WI38 (cell line): ENCODE data around the gene MYL6B.

ENCODE experiments used
- H3K4me3 ChIP-seq: 2 replicates; pipeline ENCODE4 v1.5.1; 2011; ENCODE audit warnings: low read depth, mild to moderate bottlenecking, control low read depth, low read length
- TF ChIP-seq, protein P1 (sequence below): IDR thresholded peaks from 2 replicates; pipeline ENCODE4 v1.5.1; 2012; ENCODE audit warnings: low read depth, mild to moderate bottlenecking, control low read depth, low read length

The MYL6B gene

DNA sequence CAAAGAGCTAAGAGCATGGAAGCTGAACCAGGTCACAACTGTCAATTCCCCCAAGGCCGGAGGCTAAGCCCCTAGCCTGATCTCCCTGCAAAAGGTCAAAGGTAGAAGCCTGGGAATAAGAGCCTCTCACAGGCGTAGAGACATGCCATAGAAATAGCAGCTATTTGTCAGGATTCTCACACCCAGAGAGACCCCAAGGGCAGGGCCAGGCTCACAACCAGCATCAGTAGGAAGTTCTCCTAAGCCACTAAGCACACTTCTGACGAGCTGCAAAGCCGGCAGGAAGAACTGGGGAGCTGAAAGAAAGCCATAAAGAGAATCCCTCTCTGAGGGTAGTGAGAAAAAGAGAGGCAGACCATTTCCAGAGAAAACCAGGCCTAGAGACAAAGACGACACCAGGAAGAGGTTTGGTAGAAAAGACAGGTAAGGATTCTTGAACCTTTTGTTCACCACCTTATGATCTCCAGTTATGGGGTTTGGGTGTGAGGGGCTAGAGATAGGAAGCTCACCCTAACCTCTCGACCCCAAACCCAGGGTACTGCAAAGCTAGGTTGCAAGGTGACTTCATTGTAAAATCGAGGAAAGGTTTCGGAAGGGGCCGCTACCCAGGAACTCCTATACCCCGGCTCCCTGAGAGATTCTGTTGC, 35.9 kb downstream of the MYL6B start:
- peak overlapping the region; percentile 90 for H3K4me3 ChIP-seq
- TF ChIP-seq, protein P1, sequence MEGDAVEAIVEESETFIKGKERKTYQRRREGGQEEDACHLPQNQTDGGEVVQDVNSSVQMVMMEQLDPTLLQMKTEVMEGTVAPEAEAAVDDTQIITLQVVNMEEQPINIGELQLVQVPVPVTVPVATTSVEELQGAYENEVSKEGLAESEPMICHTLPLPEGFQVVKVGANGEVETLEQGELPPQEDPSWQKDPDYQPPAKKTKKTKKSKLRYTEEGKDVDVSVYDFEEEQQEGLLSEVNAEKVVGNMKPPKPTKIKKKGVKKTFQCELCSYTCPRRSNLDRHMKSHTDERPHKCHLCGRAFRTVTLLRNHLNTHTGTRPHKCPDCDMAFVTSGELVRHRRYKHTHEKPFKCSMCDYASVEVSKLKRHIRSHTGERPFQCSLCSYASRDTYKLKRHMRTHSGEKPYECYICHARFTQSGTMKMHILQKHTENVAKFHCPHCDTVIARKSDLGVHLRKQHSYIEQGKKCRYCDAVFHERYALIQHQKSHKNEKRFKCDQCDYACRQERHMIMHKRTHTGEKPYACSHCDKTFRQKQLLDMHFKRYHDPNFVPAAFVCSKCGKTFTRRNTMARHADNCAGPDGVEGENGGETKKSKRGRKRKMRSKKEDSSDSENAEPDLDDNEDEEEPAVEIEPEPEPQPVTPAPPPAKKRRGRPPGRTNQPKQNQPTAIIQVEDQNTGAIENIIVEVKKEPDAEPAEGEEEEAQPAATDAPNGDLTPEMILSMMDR = no peak

DNA sequence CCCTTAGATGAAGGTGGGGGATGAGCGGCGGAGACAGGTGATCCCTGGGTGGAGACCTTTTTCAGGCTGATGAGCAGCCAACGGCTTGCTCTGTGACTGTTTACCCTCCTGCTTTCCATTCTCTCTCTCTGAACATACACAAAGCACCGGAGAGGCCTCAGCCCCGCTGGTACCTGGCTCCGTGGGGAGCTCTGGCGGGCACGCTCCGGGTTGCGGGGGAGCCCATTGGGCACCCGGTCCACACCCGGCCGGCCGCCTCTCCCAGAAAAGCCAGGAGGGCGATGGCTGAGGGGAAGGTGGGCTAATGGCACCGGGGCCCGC, 36.4 kb downstream of the MYL6B start:
- H3K4me3 ChIP-seq = peak overlapping the region; percentile 90
- TF ChIP-seq, protein P1 = no peak

DNA sequence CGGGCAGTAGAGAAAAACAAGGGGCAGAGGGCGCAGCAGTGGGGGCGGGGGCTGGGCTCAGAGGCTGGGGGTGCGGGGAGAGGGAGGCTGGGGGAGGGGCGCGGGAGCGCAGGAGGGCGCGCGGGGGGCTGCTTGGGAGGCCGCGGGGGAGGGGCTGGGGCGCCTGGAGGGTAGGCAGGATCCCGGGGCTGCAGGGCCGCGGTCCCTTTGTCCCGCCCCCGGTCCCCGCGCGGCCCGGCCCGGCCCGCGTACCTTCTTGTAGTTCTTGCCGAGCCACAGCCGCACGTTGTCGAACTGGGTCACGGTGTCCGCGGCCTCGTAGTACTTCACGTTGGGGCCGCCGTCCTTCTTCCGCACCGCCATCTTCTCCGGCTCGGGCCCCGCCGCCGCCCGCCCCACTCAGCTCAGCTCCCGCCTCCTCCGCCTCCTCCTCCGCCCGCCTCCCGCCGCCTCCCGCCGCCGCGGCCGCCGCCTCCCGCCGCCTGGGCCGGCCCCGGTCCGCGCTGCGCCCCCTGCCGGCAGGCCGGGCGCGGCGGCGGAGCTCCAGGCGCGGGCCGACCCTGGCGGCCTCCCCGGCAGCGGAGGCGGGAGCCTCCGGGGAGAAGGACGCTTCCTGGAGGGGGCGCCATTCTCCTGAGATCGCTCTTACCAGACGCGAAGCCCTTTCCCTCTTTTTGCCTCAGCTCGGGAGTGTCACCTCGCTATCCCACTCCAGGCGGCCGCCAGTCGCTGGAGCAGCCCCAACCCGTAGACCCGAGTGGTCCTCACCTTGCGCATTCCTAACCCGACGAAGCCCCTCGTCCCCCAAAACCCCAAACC, 36.9 kb downstream of the MYL6B start, which contains the start of gene SMARCC2:
Gene SMARCC2 (minus strand): TSS at position 385 of the 819 bp plus-strand sequence. CDS start 22 bp downstream, at position 363.
- H3K4me3 ChIP-seq = peak within 1 kb of the TSS; percentile 90

DNA sequence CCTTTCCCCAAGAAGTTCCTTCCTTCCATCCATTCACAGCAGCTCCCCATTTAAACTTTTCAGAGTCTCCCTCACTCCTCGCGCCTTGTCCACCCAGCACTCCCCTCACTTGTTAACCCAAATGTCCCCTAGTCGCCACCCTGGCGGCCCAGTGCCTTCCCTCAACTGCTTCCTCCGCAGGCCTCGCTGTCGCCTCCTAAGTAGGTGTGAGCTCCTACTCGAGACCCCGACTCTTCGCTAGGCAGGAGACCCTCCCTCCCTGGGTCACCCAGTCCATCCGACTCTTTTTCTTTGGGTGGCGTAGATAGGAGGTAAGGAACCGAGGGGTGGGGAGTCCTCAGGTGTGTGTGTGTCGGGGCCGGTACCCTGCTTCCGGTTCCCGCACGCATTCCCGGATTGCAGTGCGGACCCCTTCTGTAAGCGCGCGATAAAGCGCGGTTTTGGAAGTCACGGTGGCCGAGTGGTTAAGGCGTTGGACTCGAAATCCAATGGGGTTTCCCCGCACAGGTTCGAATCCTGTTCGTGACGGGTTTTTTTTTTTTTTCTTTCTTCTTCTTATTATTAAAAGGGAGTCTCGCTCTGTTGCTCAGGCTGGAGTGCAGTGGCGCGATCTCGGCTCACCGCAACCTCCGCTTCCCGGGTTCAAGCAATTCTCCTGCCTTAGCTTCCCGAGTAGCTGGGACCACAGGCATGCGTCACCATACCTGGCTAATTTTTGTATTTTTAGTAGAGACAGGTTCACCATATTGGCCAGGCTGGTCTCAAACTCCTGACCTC, 37.7 kb downstream of the MYL6B start:
- peak overlapping the region; percentile 84 for H3K4me3 ChIP-seq
- TF ChIP-seq, protein P1 = no peak

More for the DNA sequence above, 36.9 kb downstream of the MYL6B start, which contains the start of gene SMARCC2:
- TF ChIP-seq, protein P1 = peak; percentile 59

DNA sequence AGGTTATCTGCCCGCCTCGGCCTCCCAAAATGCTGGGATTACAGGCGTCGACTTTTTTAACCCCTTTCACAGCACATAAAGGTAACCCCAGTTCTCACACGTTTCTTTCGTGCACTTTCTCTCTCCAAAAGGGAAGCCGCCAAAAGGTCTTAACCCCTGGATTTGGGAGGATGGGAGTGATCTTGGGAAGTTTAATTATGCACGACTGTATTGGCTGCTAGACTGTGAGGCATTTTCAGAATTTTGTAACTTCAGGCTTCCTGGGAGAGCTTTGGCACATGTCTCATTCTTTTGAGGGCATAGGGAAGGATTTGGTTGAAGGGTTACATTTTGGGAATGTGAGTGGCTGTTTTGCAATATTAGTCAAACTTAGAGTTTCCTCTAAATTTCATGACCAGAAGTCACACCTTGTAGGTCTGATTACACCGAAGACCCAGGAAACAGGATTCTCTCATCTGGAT, 38.3 kb downstream of the MYL6B start:
- H3K4me3 ChIP-seq = peak overlapping the region; percentile 84; the same call in 1 of the 2 replicates
- TF ChIP-seq, protein P1 = no peak

DNA sequence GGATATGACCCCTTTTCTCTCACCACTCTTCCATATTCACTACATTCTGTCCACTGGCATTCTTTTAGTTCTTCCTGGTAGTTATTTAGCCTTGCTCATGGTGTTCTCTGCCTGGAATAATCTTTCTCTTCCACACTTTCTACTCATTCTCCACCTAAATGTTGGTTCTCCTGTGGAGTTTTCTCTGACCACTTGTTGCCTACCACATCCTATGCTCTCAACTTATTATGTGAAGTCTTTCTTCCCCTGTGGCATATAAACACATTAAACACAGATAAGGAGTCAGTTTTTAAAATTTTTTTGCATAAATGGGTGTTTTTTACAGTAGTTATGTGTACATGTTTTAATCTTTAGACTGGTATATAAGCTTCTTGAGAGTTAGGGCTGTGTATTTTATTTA, 40.2 kb downstream of the MYL6B start:
- H3K4me3 ChIP-seq = no peak overlapping the region
- TF ChIP-seq, protein P1 = no peak
